ENCODE data around the gene EXOC3L2.

Gene EXOC3L2

GRCh38 chr19:45205810-45206209 is 39.4 kb downstream of the EXOC3L2 start:
- H3K27ac ChIP-seq = no peak overlapping the region
- TF ChIP-seq CTCF (conservative IDR thresholded peaks at IDR 0.05) = no peak

GRCh38 chr19:45202637-45203036 is 42.6 kb downstream of the EXOC3L2 start:
- H3K27ac ChIP-seq = no peak overlapping the region
- no peak for TF ChIP-seq CTCF (conservative IDR thresholded peaks at IDR 0.05)

- no peak overlapping the region for H3K27ac ChIP-seq
- TF ChIP-seq CTCF (conservative IDR thresholded peaks at IDR 0.05) = no peak
Measured at GRCh38 chr19:45200568-45200967, 44.6 kb downstream of the EXOC3L2 start.

- no peak for TF ChIP-seq CTCF (conservative IDR thresholded peaks at IDR 0.05)
- H3K27ac ChIP-seq = no peak overlapping the region
Measured at GRCh38 chr19:45195764-45196163, 49.4 kb downstream of the EXOC3L2 start.

- no peak for TF ChIP-seq CTCF (conservative IDR thresholded peaks at IDR 0.05)
- H3K27ac ChIP-seq = no peak overlapping the region
Measured at GRCh38 chr19:45191375-45191774, 53.8 kb downstream of the EXOC3L2 start.

GRCh38 chr19:45189971-45190370 is 55.2 kb downstream of the EXOC3L2 start:
- H3K27ac ChIP-seq = no peak overlapping the region
- no peak for TF ChIP-seq CTCF (conservative IDR thresholded peaks at IDR 0.05)

GRCh38 chr19:45187421-45188100 is 57.6 kb downstream of the EXOC3L2 start:
- H3K27ac ChIP-seq = no peak overlapping the region
- peak; percentile 68 for TF ChIP-seq CTCF (conservative IDR thresholded peaks at IDR 0.05)
